Mucosa of rectum (tissue), 2 donors: ENCODE measurements around the gene SNAPC3.

Experiments
- H3K27ac ChIP-seq, 2 donors: one replicate each; pipeline ENCODE4 v1.7.0; 2013; ENCODE audit warnings: inconsistent platforms in 2 of 2, low read depth in 2 of 2, low read length in 2 of 2
- H3K27me3 ChIP-seq, 2 donors: one replicate each; pipeline ENCODE4 v1.7.0; 2013; ENCODE audit warnings: low read length in 2 of 2; ENCODE audit not compliant: control insufficient read depth in 2 of 2, insufficient read depth in 2 of 2
- H3K36me3 ChIP-seq, 2 donors: one replicate each; pipeline ENCODE4 v1.7.0; 2013; ENCODE audit warnings: low read length in 2 of 2; ENCODE audit not compliant: control insufficient read depth in 2 of 2, insufficient read depth in 2 of 2
- H3K4me1 ChIP-seq, 2 donors: one replicate each; pipeline ENCODE4 v1.7.0; 2013; ENCODE audit warnings: low read length in 2 of 2, mild to moderate bottlenecking in 1 of 2; ENCODE audit not compliant: control insufficient read depth in 2 of 2, insufficient read depth in 2 of 2
- H3K4me3 ChIP-seq, 2 donors: one replicate each; pipeline ENCODE4 v1.7.0; 2013; ENCODE audit warnings: low read length in 2 of 2
- H3K9ac ChIP-seq, 2 donors: one replicate each; pipeline ENCODE4 v1.7.0; 2013; ENCODE audit warnings: low read length in 2 of 2, low read depth in 1 of 2, mild to moderate bottlenecking in 1 of 2
- H3K9me3 ChIP-seq, 2 donors: one replicate each; pipeline ENCODE4 v1.7.0; 2013; ENCODE audit warnings: low read length in 2 of 2; ENCODE audit not compliant: control insufficient read depth in 2 of 2
- donor health status: healthy.
- donor health status: Normal muscosa, but diverticular disease.

The SNAPC3 gene

DNA sequence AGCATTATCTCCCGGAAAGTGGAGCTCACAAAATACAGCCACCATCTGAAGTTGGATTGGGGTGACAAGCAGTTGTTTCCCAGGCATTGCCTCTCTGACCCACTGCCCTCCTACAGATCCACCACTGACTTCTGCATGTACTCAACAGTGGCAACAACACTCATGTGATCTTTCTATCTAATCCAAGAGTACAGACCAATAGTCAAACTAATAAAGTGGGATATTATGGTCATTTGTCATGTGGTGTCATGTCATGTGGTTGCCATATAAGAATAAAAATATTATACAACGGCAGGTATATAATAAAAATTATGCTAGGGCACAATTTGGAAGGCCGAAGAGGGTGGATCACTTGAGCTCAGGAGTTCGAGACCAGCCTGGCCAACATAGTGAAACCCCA lies 33.0 kb upstream of the SNAPC3 start:
- Histone ChIP-seq H3K4me3 (no peak overlapping the region), H3K27me3 (no peaks in the 10 kb centered on the region), H3K4me1 (peaks cover 15 to 20% of the 10 kb centered on the region in 2 donors), H3K36me3 (no peaks in the 10 kb centered on the region), H3K27ac (peak overlapping the region; percentile 0 to 43), H3K9me3 (no peaks in the 10 kb centered on the region), H3K9ac (no peak overlapping the region)

DNA sequence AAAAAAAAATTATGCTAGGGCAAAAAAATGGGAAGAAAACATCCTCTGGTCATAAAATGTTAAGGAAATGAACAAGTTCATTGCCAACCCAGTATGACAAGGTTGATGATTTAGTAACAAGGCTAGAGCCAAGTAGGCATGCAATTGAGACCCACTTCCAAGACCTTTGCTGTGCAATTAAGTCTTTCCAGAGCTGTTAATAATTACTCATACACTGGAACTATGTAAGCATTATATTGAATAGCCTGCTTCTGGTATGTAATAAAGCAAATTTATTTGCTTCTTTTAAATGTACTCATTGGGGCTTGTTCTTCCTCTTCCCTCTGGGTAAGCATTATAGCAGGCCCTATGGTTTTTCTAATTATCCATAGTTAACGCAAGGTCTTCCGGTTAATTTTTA lies 32.5 kb upstream of the SNAPC3 start:
- peak overlapping the region in 1 of 2 donors; percentile 20 for H3K4me3 ChIP-seq
- H3K27ac ChIP-seq: peak overlapping the region; percentile 40 to 56
- H3K9me3 ChIP-seq: no peaks in the 10 kb centered on the region
- H3K9ac ChIP-seq: no peak overlapping the region
- H3K4me1 ChIP-seq: peaks cover 15 to 20% of the 10 kb centered on the region in 2 donors
- H3K27me3 ChIP-seq: no peaks in the 10 kb centered on the region
- no peaks in the 10 kb centered on the region for H3K36me3 ChIP-seq

DNA sequence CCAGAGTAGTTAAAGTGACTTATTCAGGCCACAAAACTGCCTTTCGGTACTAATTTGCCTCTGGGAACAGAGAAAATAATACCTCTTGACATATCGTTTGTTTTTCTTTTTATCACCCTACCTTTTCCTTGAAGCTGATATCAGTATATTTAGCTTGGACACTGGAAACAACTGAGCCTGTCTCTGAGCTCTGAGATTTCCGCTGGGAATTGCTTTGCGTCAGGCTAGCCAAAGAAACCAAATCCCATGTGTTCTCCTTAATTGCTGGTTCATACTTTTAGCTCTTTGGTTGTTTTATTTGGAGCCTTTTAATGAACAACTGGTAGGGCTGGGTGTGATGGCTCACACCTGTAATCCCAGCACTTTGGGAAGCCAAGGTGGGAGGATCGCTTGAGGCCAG lies 30.3 kb upstream of the SNAPC3 start:
- H3K4me1 ChIP-seq: peaks cover 15 to 20% of the 10 kb centered on the region in 2 donors
- no peaks in the 10 kb centered on the region for H3K27me3 ChIP-seq
- H3K9me3 ChIP-seq: no peaks in the 10 kb centered on the region
- no peak overlapping the region for H3K27ac ChIP-seq
- no peak overlapping the region for H3K4me3 ChIP-seq
- no peaks in the 10 kb centered on the region for H3K36me3 ChIP-seq
- no peak overlapping the region for H3K9ac ChIP-seq

DNA sequence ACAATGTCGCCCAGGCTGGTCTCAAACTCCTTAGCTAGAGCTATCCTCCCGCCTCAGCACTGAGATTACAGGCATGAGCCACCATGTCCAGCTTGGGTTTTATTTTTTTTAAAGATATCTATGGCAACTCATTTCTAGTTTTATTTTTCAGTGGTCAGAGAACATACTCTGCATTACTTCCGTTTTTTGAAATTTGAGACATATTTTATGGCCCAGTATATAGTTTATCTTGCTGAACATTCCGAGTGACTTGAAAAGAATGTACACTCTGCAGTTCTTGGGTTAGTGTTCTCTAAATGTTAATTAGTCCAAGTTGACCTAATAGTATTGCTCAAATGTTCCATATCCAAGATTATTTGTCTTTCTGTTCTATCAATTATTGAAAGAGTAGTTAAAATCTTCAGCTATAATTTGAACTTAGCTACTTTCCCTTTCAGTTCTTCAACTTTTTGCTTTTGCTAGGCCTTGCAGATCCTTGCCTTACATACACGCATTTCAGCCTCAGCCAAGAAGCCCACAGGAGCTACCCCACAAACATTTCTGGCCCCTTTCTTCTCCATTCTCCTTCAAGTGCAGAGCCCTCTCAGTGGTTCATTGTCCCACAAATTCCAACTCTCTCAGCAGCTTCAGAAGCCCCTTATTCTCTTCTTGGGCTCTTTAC lies 22.3 kb upstream of the SNAPC3 start:
- no peak overlapping the region for H3K27ac ChIP-seq
- H3K4me1 ChIP-seq: peaks cover 0 to 2% of the 10 kb centered on the region in 2 donors
- H3K27me3 ChIP-seq: no peaks in the 10 kb centered on the region
- H3K4me3 ChIP-seq: no peak overlapping the region
- H3K9me3 ChIP-seq: no peaks in the 10 kb centered on the region
- no peaks in the 10 kb centered on the region for H3K36me3 ChIP-seq
- H3K9ac ChIP-seq: no peak overlapping the region

- peaks cover 0 to 2% of the 10 kb centered on the region in 2 donors for H3K4me1 ChIP-seq
- no peaks in the 10 kb centered on the region for H3K27me3 ChIP-seq
- H3K9me3 ChIP-seq: no peaks in the 10 kb centered on the region
- no peaks in the 10 kb centered on the region for H3K36me3 ChIP-seq
- no peak overlapping the region for H3K27ac ChIP-seq
- no peak overlapping the region for H3K9ac ChIP-seq
- H3K4me3 ChIP-seq: no peak overlapping the region
Measured at GRCh38 chr9:15401266-15401665, 21.4 kb upstream of the SNAPC3 start.

DNA sequence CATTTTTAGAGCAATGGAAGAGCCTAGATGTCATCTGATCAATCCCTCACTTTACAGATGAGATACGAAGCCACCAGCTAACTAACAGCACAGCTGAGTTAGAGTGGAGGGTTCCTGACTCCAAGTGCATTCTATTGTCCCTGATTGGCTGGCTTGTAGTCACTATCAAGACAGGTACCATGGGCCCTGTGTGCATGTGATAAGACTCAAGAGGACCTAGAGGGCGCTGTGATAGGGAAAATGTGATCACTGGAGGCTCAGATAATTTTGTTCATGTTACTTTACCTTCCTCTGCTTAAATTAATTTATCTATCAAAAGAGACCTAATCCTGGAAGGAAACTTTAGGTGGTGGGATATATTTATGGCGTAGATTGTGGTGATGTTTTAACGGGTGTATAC lies 19.5 kb upstream of the SNAPC3 start:
- H3K9me3 ChIP-seq: no peaks in the 10 kb centered on the region
- H3K4me1 ChIP-seq: peaks cover 0 to 2% of the 10 kb centered on the region in 2 donors
- H3K4me3 ChIP-seq: no peak overlapping the region
- no peaks in the 10 kb centered on the region for H3K36me3 ChIP-seq
- H3K27me3 ChIP-seq: no peaks in the 10 kb centered on the region
- no peak overlapping the region for H3K27ac ChIP-seq
- no peak overlapping the region for H3K9ac ChIP-seq

- no peak overlapping the region for H3K4me3 ChIP-seq
- H3K4me1 ChIP-seq: peaks cover 0 to 2% of the 10 kb centered on the region in 2 donors
- H3K9me3 ChIP-seq: no peaks in the 10 kb centered on the region
- H3K36me3 ChIP-seq: no peaks in the 10 kb centered on the region
- no peak overlapping the region for H3K27ac ChIP-seq
- H3K9ac ChIP-seq: no peak overlapping the region
- no peaks in the 10 kb centered on the region for H3K27me3 ChIP-seq
Measured at GRCh38 chr9:15404171-15404570, 18.5 kb upstream of the SNAPC3 start.

GRCh38 chr9:15416880-15417279 lies 5.8 kb upstream of the SNAPC3 start:
- Histone ChIP-seq H3K36me3 (no peaks in the 10 kb centered on the region), H3K27ac (no peak overlapping the region), H3K9ac (no peak overlapping the region), H3K27me3 (no peaks in the 10 kb centered on the region), H3K4me1 (peaks cover 5% of the 10 kb centered on the region in 2 donors), H3K4me3 (no peak overlapping the region), H3K9me3 (no peaks in the 10 kb centered on the region)

DNA sequence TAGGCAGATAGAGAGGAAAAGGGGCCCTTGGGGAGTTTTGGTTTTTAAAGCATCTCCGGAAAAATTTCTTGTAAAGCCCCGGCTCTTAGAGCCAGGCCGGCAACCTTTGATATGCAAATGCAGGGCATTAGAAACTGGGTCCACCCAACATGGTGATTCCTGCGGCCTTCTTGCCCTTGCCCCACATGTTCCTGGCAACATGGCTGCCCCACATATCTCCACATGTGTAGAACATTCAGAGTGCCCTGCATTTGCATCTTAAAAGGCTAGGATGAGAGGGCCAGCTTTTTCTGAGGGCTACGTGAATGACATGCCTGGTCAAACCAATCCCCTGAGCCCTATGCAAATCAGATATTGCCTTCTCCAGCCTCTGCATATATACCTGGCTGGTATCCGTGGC lies 5.0 kb upstream of the SNAPC3 start:
- H3K9me3 ChIP-seq: no peaks in the 10 kb centered on the region
- H3K4me1 ChIP-seq: peaks cover 7 to 9% of the 10 kb centered on the region in 2 donors
- H3K4me3 ChIP-seq: no peak overlapping the region
- H3K9ac ChIP-seq: no peak overlapping the region
- no peaks in the 10 kb centered on the region for H3K36me3 ChIP-seq
- no peak overlapping the region for H3K27ac ChIP-seq
- H3K27me3 ChIP-seq: no peaks in the 10 kb centered on the region

- peaks cover 4 to 5% of the 10 kb centered on the region in 2 donors for H3K36me3 ChIP-seq
- no peak overlapping the region for H3K9ac ChIP-seq
- H3K27ac ChIP-seq: no peak overlapping the region
- H3K4me3 ChIP-seq: no peak overlapping the region
- H3K27me3 ChIP-seq: no peaks in the 10 kb centered on the region
- no peaks in the 10 kb centered on the region for H3K9me3 ChIP-seq
- H3K4me1 ChIP-seq: peaks cover 13 to 15% of the 10 kb centered on the region in 2 donors
Measured at GRCh38 chr9:15420796-15421195, 1.9 kb upstream of the SNAPC3 start.
